Right lobe of liver (tissue), 4 donors: Measurements from ENCODE around the gene MDP1.

Experiments used
- POLR2A ChIP-seq: fragments of 450-650 bp; IDR thresholded peaks from one replicate; pipeline ENCODE4 v1.6.1; 2017; ENCODE audit warnings: antibody characterized with exemption, mild to moderate bottlenecking
- TF ChIP-seq, protein P1 (sequence below), 4 donors: fragments of 200-600 bp in 3 of 4; fragments of 450-650 bp in 1 of 4; IDR thresholded peaks; one replicate each; pipeline versions ENCODE4 v1.5.1 to v1.8.0; 2016 to 2022; ENCODE audit warnings: antibody characterized with exemption in 4 of 4, mild to moderate bottlenecking in 2 of 4
- donor health status: DM: no; HTN: no; CAD: no.
- donor health status: DM: no; HTN: no; CAD: no.
- donor health status: DM: no; HTN: yes; CAD: no.

DNA sequence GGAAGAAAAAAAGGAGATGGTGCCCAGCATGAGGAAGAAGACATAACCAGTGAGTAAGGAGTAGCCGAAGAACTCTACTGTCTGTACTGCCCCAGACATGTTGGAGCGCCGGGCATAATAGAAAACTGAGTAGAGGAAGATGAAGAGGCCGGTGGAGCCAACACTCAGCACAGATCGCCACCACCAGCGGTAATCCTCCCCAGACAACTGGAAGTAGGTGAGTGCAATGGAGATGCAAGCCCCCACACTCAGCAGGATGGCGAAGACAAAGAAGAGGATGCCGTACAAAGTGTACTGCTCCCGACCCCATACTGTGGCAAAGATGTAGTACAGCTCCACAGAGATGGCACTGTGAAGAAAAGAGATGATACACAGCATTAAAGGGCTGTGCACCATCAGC, 26.4 kb downstream of the MDP1 start:
- no peak for TF ChIP-seq POLR2A
- TF ChIP-seq, protein P1, sequence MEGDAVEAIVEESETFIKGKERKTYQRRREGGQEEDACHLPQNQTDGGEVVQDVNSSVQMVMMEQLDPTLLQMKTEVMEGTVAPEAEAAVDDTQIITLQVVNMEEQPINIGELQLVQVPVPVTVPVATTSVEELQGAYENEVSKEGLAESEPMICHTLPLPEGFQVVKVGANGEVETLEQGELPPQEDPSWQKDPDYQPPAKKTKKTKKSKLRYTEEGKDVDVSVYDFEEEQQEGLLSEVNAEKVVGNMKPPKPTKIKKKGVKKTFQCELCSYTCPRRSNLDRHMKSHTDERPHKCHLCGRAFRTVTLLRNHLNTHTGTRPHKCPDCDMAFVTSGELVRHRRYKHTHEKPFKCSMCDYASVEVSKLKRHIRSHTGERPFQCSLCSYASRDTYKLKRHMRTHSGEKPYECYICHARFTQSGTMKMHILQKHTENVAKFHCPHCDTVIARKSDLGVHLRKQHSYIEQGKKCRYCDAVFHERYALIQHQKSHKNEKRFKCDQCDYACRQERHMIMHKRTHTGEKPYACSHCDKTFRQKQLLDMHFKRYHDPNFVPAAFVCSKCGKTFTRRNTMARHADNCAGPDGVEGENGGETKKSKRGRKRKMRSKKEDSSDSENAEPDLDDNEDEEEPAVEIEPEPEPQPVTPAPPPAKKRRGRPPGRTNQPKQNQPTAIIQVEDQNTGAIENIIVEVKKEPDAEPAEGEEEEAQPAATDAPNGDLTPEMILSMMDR (IDR thresholded peaks at IDR 0.05), result no peak
